Neuronal stem cell (in vitro differentiated cells): ENCODE data around the gene CAPN8.

Experiments
- DNase-seq: peaks from one replicate; pipeline ENCODE4 v3.0.0-alpha.2; 2013; ENCODE audit warnings: low spot score
- H2AFZ ChIP-seq: one replicate; pipeline ENCODE4 v1.6.1; 2013; ENCODE audit warnings: mild to moderate bottlenecking, low read length, inconsistent platforms
- H2AK5ac ChIP-seq: 2 replicates; pipeline ENCODE4 v1.6.1; 2013; ENCODE audit warnings: low read depth, mild to moderate bottlenecking, inconsistent platforms, low read length, moderate library complexity, mixed read lengths
- H2BK120ac ChIP-seq: 2 replicates; pipeline ENCODE4 v1.6.1; 2013; ENCODE audit warnings: low read depth, mild to moderate bottlenecking, inconsistent platforms, low read length, moderate library complexity, mixed read lengths
- H2BK12ac ChIP-seq: one replicate; pipeline ENCODE4 v1.6.1; 2013; ENCODE audit warnings: low read length, inconsistent platforms
- H2BK15ac ChIP-seq: 2 replicates; pipeline ENCODE4 v1.6.1; 2013; ENCODE audit warnings: mild to moderate bottlenecking, low read length, inconsistent platforms, mixed read lengths
- H2BK5ac ChIP-seq: one replicate; pipeline ENCODE4 v1.6.1; 2013; ENCODE audit warnings: inconsistent platforms, mild to moderate bottlenecking, low read length, moderate library complexity
- H3K14ac ChIP-seq: one replicate; pipeline ENCODE4 v1.6.1; 2013; ENCODE audit warnings: low read length, inconsistent platforms
- H3K18ac ChIP-seq: 2 replicates; pipeline ENCODE4 v1.6.1; 2013; ENCODE audit warnings: low read length, inconsistent platforms
- H3K23ac ChIP-seq: 2 replicates; pipeline ENCODE4 v1.6.1; 2013; ENCODE audit warnings: low read depth, mild to moderate bottlenecking, mixed read lengths, low read length, inconsistent platforms; ENCODE audit not compliant: poor library complexity
- H3K27ac ChIP-seq: replicated peaks from 3 replicates; pipeline ENCODE4 v1.5.1; 2013; ENCODE audit warnings: low read length, inconsistent platforms
- H3K27me3 ChIP-seq, 3 experiments: 2 replicates each; pipeline ENCODE4 v1.6.1; 2013; ENCODE audit warnings: low read length in 3 of 3, mild to moderate bottlenecking in 2 of 3, inconsistent platforms in 1 of 3, low read depth in 1 of 3, mixed read lengths in 1 of 3, moderate library complexity in 1 of 3; ENCODE audit not compliant: control insufficient read depth in 3 of 3, insufficient read depth in 3 of 3
- H3K36me3 ChIP-seq, 2 donors: replicated peaks in 1 of 2; 2 replicates each; pipeline ENCODE4 v1.6.1; 2013; ENCODE audit warnings: low read length in 2 of 2; ENCODE audit not compliant: control insufficient read depth in 2 of 2, insufficient read depth in 2 of 2
- H3K4ac ChIP-seq: 2 replicates; pipeline ENCODE4 v1.6.1; 2013; ENCODE audit warnings: inconsistent platforms, mild to moderate bottlenecking, low read length, moderate library complexity
- H3K4me1 ChIP-seq, 2 donors: 1 replicate in 1 of 2; 2 replicates in 1 of 2; pipeline ENCODE4 v1.6.1; 2013; ENCODE audit warnings: low read length in 2 of 2, low read depth in 1 of 2; ENCODE audit not compliant: control insufficient read depth in 2 of 2, insufficient read depth in 1 of 2
- H3K4me2 ChIP-seq: one replicate; pipeline ENCODE4 v1.6.1; 2013; ENCODE audit warnings: mild to moderate bottlenecking, low read length, inconsistent platforms; ENCODE audit not compliant: insufficient read depth, poor library complexity, severe bottlenecking
- H3K4me3 ChIP-seq, 2 donors: 2 replicates each; pipeline ENCODE4 v1.5.1; 2013; ENCODE audit warnings: low read length in 2 of 2, mild to moderate bottlenecking in 2 of 2, inconsistent platforms in 1 of 2, moderate library complexity in 1 of 2
- H3K79me1 ChIP-seq: one replicate; pipeline ENCODE4 v1.6.1; 2013; ENCODE audit warnings: low read depth, mild to moderate bottlenecking, inconsistent platforms, low read length, moderate library complexity
- H3K9ac ChIP-seq: one replicate; pipeline ENCODE4 v1.6.1; 2013; ENCODE audit warnings: mild to moderate bottlenecking, low read depth, low read length, inconsistent platforms; ENCODE audit not compliant: poor library complexity
- H3K9me3 ChIP-seq, 2 donors: replicated peaks in 1 of 2; 2 replicates each; pipeline versions ENCODE3 to v1.6.1; 2013; ENCODE audit warnings: low read length in 2 of 2, mild to moderate bottlenecking in 2 of 2, inconsistent platforms in 1 of 2, low read depth in 1 of 2, mixed read lengths in 1 of 2, moderate library complexity in 1 of 2; ENCODE audit not compliant: control insufficient read depth in 2 of 2, insufficient read depth in 1 of 2
- H4K8ac ChIP-seq: one replicate; pipeline ENCODE4 v1.6.1; 2013; ENCODE audit warnings: low read depth, mild to moderate bottlenecking, inconsistent platforms, low read length, moderate library complexity
- H4K91ac ChIP-seq: one replicate; pipeline ENCODE4 v1.6.1; 2013; ENCODE audit warnings: low read length, low read depth, mild to moderate bottlenecking, inconsistent platforms; ENCODE audit not compliant: poor library complexity
- WGBS, 2 donors: extraction: QIAGEN DNeasy Blood & Tissue Kit; methylation state at CpG; one replicate each; pipeline ENCODE4 v1.1.7; 2013; ENCODE audit warnings: missing lambda C conversion rate in 2 of 2, mixed read lengths in 1 of 2; ENCODE audit not compliant: insufficient read length in 2 of 2, insufficient replicate concordance in 1 of 2; ENCODE audit errors: extremely low coverage in 2 of 2; 5-methylcytosine and 5-hydroxymethylcytosine counted together

Gene CAPN8

DNA sequence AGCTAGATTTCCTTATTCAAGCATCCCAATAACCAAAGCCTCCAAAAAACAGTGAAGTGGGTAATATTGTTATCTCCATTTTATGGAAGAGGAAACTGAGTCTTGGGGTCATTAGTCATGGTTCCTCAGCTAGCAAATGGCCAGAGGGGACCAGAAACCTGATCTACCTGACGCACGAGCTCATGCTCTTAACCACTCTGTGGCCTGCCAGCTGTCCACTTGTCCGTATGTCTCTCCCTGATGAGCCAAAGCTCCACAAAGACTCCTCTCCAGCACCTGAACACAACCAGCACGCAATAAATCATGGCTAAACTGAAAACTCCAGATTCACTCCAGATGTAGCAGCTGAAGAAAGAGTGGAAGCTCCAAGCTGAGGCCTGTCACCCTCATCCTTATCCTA, 5.8 kb downstream of the CAPN8 start:
- Histone ChIP-seq H4K91ac (no peak overlapping the region), H3K4ac (no peak overlapping the region), H3K36me3 (no peaks in the 10 kb centered on the region), H3K27ac (no peak overlapping the region), H3K79me1 (no peaks in the 10 kb centered on the region), H3K4me2 (no peak overlapping the region), H3K14ac (no peak overlapping the region), H2BK120ac (no peak overlapping the region), H2AK5ac (no peak overlapping the region), H2BK15ac (no peak overlapping the region), H3K18ac (no peak overlapping the region), H3K4me1 (no peaks in the 10 kb centered on the region), H3K9ac (no peak overlapping the region), H4K8ac (no peak overlapping the region), H2AFZ (no peak overlapping the region), H3K23ac (no peak overlapping the region), H2BK12ac (no peak overlapping the region), H3K27me3 (no peaks in the 10 kb centered on the region), H3K4me3 (no peak overlapping the region), H2BK5ac (no peak overlapping the region), H3K9me3 (no peaks in the 10 kb centered on the region)
- no peak for DNase-seq
- WGBS, 2 donors, result no CpG with 5 or more reads among the region's 4 CpGs

DNA sequence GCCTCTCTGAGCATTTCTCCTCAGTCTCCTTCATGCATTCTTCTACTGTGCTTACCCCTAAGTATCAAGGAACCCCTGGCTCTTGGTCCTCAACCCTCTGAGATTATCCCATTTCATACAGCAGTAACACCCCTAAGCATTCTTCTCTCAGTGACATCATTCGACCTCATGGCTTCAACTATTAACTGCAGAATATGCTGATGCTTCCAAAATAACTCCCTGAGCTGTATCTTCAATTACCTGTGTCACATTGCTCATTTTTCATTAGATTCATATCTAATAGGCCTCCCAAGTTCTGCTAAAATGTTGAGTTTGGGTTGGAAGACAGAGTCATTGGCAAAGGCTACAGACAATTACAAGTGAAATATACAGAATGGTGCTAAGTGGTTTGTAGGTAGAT, 7.5 kb downstream of the CAPN8 start:
- no peak overlapping the region for H3K14ac ChIP-seq
- no peak overlapping the region for H2AK5ac ChIP-seq
- WGBS, 2 donors, result no CpG with 5 or more reads among the region's 1 CpG
- no peak overlapping the region for H4K8ac ChIP-seq
- no peak overlapping the region for H2BK15ac ChIP-seq
- H3K36me3 ChIP-seq, result no peaks in the 10 kb centered on the region
- H3K4me1 ChIP-seq, result peaks cover 1 to 4% of the 10 kb centered on the region in 2 donors
- no peak overlapping the region for H3K4me2 ChIP-seq
- H3K79me1 ChIP-seq, result no peaks in the 10 kb centered on the region
- H2BK120ac ChIP-seq, result no peak overlapping the region
- no peak overlapping the region for H3K4me3 ChIP-seq
- H3K27me3 ChIP-seq, result peaks cover 0 to 5% (median 0%) of the 10 kb centered on the region in 3 experiments
- H3K4ac ChIP-seq, result no peak overlapping the region
- H3K18ac ChIP-seq, result no peak overlapping the region
- no peak overlapping the region for H4K91ac ChIP-seq
- H3K9me3 ChIP-seq, result no peaks in the 10 kb centered on the region
- no peak overlapping the region for H2BK5ac ChIP-seq
- no peak overlapping the region for H2AFZ ChIP-seq
- no peak overlapping the region for H3K27ac ChIP-seq
- H2BK12ac ChIP-seq, result no peak overlapping the region
- no peak for DNase-seq
- no peak overlapping the region for H3K9ac ChIP-seq
- no peak overlapping the region for H3K23ac ChIP-seq

DNA sequence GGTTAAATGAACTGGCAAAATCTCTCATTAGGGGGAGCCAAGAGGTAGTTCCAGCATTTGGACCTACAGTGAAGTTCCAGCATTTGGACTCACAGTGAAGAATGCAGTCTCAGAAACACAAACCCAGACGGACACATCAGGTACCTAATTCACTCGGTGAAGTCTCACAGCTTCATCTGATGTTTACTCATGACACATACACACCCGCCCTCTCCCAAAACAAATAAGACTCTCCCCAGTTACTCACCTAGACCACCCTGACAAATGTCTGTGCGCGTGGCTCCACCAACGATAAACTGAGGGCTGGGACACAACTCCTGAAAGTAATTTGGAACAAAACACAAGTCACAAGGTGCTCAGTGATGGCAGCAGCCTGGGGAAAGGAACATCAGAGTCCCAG, 11.4 kb downstream of the CAPN8 start:
- Histone ChIP-seq H3K4me3 (no peak overlapping the region), H3K79me1 (no peaks in the 10 kb centered on the region), H3K18ac (peak overlapping the region; percentile 30), H3K9ac (no peak overlapping the region), H3K4me1 (peaks cover 7 to 8% of the 10 kb centered on the region in 2 donors), H4K8ac (no peak overlapping the region), H2BK12ac (no peak overlapping the region), H3K14ac (no peak overlapping the region), H2BK120ac (no peak overlapping the region), H2BK15ac (peak overlapping the region; percentile 24), H2AK5ac (no peak overlapping the region), H3K36me3 (no peaks in the 10 kb centered on the region), H4K91ac (no peak overlapping the region), H3K27me3 (peaks cover 0 to 5% (median 0%) of the 10 kb centered on the region in 3 experiments), H3K9me3 (peaks cover 0 to 2% of the 10 kb centered on the region in 2 donors), H3K4ac (no peak overlapping the region), H2BK5ac (no peak overlapping the region), H3K23ac (no peak overlapping the region), H3K4me2 (no peak overlapping the region), H3K27ac (no peak overlapping the region), H2AFZ (no peak overlapping the region)
- no CpG with 5 or more reads among the region's 6 CpGs for WGBS, 2 donors
- DNase-seq, result no peak

DNA sequence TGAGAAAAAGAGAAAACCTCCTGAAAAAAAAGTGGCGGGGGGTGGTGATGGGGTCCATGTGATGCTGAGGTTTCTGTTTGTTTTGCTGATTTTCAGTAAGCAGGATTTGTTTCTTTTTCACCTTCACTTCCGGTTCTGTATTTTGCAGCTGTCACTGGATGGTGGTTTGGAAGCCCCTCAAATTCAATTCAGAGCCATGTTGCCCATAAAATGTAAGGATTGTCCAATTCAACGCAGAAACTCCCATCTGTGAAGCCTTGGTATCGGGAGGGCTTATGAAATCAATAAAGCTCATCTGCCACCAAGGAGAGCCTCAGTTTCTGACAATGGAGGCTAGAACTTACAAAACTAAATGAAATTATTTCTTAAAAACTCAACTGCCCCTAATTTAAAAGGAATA, 12.1 kb downstream of the CAPN8 start:
- H3K36me3 ChIP-seq, result no peaks in the 10 kb centered on the region
- H3K9ac ChIP-seq, result no peak overlapping the region
- H3K4ac ChIP-seq, result no peak overlapping the region
- H2AFZ ChIP-seq, result no peak overlapping the region
- no peak overlapping the region for H2AK5ac ChIP-seq
- H3K27ac ChIP-seq, result no peak overlapping the region
- no CpG with 5 or more reads among the region's 4 CpGs for WGBS, 2 donors
- H3K9me3 ChIP-seq, result peaks cover 0 to 2% of the 10 kb centered on the region in 2 donors
- H3K14ac ChIP-seq, result no peak overlapping the region
- H2BK12ac ChIP-seq, result no peak overlapping the region
- no peak overlapping the region for H3K23ac ChIP-seq
- H3K4me3 ChIP-seq, result no peak overlapping the region
- peaks cover 7 to 8% of the 10 kb centered on the region in 2 donors for H3K4me1 ChIP-seq
- no peak overlapping the region for H4K8ac ChIP-seq
- DNase-seq, result no peak
- no peak overlapping the region for H2BK15ac ChIP-seq
- H2BK5ac ChIP-seq, result no peak overlapping the region
- peaks cover 0 to 5% (median 0%) of the 10 kb centered on the region in 3 experiments for H3K27me3 ChIP-seq
- no peak overlapping the region for H3K4me2 ChIP-seq
- no peak overlapping the region for H4K91ac ChIP-seq
- H2BK120ac ChIP-seq, result no peak overlapping the region
- no peak overlapping the region for H3K18ac ChIP-seq
- no peaks in the 10 kb centered on the region for H3K79me1 ChIP-seq
